ENCODE results near the gene LUZP2. TPM values are rescaled to one million over a fixed set of nuclear protein-coding genes. Genes with fewer than 3 reads are reported as not detected.
"Not testable (repeated sequence)": the region's sequence is repeated elsewhere in the genome, so short reads cannot be mapped to it uniquely, and the experiment has no call there.

LUZP2 gene
- total and polyA plus RNA-seq, 2 of the 8 experiments (the other 6 are each of a cell fraction or from before 2014, with no cell fraction given) = 0.79 to 1.5 TPM

DNA sequence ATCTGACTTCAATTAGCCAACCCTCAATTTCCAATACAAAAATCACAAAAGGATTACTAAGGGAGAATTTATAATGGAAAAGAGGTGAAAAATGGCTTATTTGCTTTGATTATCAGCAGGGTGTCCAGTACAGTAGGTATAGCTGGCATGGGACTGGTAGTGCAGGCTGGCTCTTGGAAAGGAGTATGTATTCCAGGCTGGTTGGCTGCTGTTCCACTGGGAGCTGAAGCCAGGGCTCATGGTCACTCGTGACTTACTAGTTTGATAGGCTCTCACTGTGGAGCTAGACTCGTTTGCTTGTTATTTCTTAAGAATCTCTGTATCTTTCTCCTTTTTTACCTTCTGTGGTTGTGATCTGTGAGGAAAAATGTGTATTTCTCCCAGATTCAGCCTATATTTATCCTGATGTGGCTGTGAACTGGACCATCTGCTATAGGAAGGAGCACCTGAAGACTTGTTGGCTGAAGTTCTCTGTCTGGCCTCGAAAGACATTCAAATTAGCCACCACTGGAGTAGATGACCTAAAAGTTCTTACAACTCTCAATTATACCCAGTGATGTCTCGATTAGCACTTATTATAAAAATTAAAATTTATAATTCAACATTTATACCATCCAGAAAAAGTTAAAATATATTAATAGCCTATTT lies 395.1 kb downstream of the LUZP2 start:
- H3K4me2 ChIP-seq (ENCODE audit: insufficient read depth in 1 of 2, low read depth in 2 of 2, low read length in 2 of 2); POLR2A ChIA-PET (ENCODE audit: partially characterized antibody); H3K23me2 ChIP-seq (ENCODE audit: low read depth, low read length); H3K4ac ChIP-seq (replicated peaks; ENCODE audit: insufficient read length, low read depth, low read length); FAIRE-seq; H3K56ac ChIP-seq (replicated peaks; ENCODE audit: insufficient read length, low read depth, low read length); H3K9me3 ChIP-seq (ENCODE audit: insufficient read depth in 2 of 2, low read depth in 1 of 2, low read length in 1 of 2); H4K8ac ChIP-seq (ENCODE audit: extremely low read depth, insufficient read depth, low read length); H3K79me1 ChIP-seq (ENCODE audit: low read depth, low read length); H2BK20ac ChIP-seq (ENCODE audit: low read length); H4K91ac ChIP-seq (replicated peaks; ENCODE audit: insufficient read length, low read length); H3K36me3 ChIP-seq (ENCODE audit: control insufficient read depth in 2 of 4, insufficient read depth in 4 of 4, low read length in 3 of 4); H4K5ac ChIP-seq (ENCODE audit: insufficient read length, low read depth, low read length); H3K23ac ChIP-seq (ENCODE audit: insufficient read length); H3K14ac ChIP-seq (ENCODE audit: insufficient read length); H2AFZ ChIP-seq (ENCODE audit: low read length); H2BK12ac ChIP-seq (ENCODE audit: low read depth, low read length); H3K4me3 ChIP-seq (ENCODE audit: extremely low read depth in 1 of 4, insufficient read depth in 2 of 4, low read depth in 3 of 4, low read length in 4 of 4); H2AK5ac ChIP-seq (ENCODE audit: low read depth, low read length); H2BK120ac ChIP-seq (replicated peaks; ENCODE audit: low read depth, low read length); H3K79me2 ChIP-seq (ENCODE audit: control insufficient read depth in 1 of 2, insufficient read depth in 2 of 2, low read length in 2 of 2); H2BK15ac ChIP-seq (ENCODE audit: low read length); H4K20me1 ChIP-seq (replicated peaks in 1 of 2; ENCODE audit: control insufficient read depth in 1 of 2, insufficient read depth in 2 of 2, low read length in 2 of 2); H3K27ac ChIP-seq (ENCODE audit: low read depth, low read length); CTCF ChIA-PET (ENCODE audit: partially characterized antibody); H3K18ac ChIP-seq (ENCODE audit: extremely low read depth, low read length); H2BK5ac ChIP-seq (ENCODE audit: low read depth, low read length); H3K9ac ChIP-seq (replicated peaks in 1 of 4; ENCODE audit: extremely low read depth in 1 of 4, low read depth in 3 of 4, low read length in 3 of 4); DNase-seq (ENCODE audit: low read depth in 1 of 2, low spot score in 2 of 2); H3K4me1 ChIP-seq (replicated peaks in 1 of 4; ENCODE audit: control insufficient read depth in 3 of 4, insufficient read depth in 4 of 4, low read length in 3 of 4); H3K27me3 ChIP-seq (replicated peaks in 1 of 4; ENCODE audit: control insufficient read depth in 3 of 4, extremely low read depth in 1 of 4, insufficient read depth in 3 of 4, low read length in 3 of 4): not testable (repeated sequence)
- 88% methylated on average over 4 of the region's 4 CpGs; no CpG with 5 or more reads in 1 of the 2 experiments for WGBS, 2 experiments (ENCODE audit: extremely low coverage in 1 of 2, insufficient coverage in 1 of 2, insufficient read length in 1 of 2, insufficient replicate concordance in 2 of 2, low coverage in 1 of 2, low lambda C conversion rate in 2 of 2, missing lambda C conversion rate in 1 of 2)

All from H1 (cell line).